Keratinocyte (primary cell): ENCODE results near the gene RCVRN. TPM values are rescaled to one million over a fixed set of nuclear protein-coding genes. Genes with fewer than 3 reads are reported as not detected.

Source experiments
- DNase-seq: peaks from one replicate; pipeline ENCODE4 v3.0.0-alpha.2; 2011; ENCODE audit warnings: low read depth, missing footprints, low spot score
- FAIRE-seq: peaks from 2 replicates; lab custom pipeline; 2011; peaks lifted over from hg19 to GRCh38; lab: Jason Lieb, UNC
- H2AFZ ChIP-seq: 2 replicates; pipeline ENCODE4 v1.6.0; 2012; ENCODE audit warnings: low read length, control low read depth, inconsistent platforms; ENCODE audit not compliant: control insufficient read depth
- H3K27ac ChIP-seq: 2 replicates; pipeline ENCODE4 v1.5.1; 2011; ENCODE audit warnings: low read length; ENCODE audit not compliant: control insufficient read depth, insufficient read depth
- H3K27me3 ChIP-seq: 3 replicates; pipeline ENCODE4 v1.6.0; 2011; ENCODE audit warnings: low read length; ENCODE audit not compliant: control insufficient read depth, insufficient read depth; ENCODE audit errors: extremely low read depth
- H3K36me3 ChIP-seq, 2 experiments: 2 replicates in 1 of 2; 3 replicates in 1 of 2; pipeline ENCODE4 v1.5.1; 2011; ENCODE audit warnings: low read length in 2 of 2, mild to moderate bottlenecking in 1 of 2; ENCODE audit not compliant: control insufficient read depth in 2 of 2, insufficient read depth in 2 of 2; ENCODE audit errors: extremely low read depth in 1 of 2
- H3K4me1 ChIP-seq: 3 replicates; pipeline ENCODE4 v1.5.1; 2011; ENCODE audit warnings: low read length; ENCODE audit not compliant: control insufficient read depth, insufficient read depth; ENCODE audit errors: extremely low read depth
- H3K4me2 ChIP-seq: 3 replicates; pipeline ENCODE4 v1.6.0; 2011; ENCODE audit warnings: low read depth, low read length; ENCODE audit not compliant: control insufficient read depth, insufficient read depth; ENCODE audit errors: extremely low read depth
- H3K4me3 ChIP-seq, 3 experiments: fragments of 200-600 bp in 1 of 3; sonication (generic) in 1 of 3; 2 replicates in 2 of 3; 3 replicates in 1 of 3; pipeline ENCODE4 v1.5.1; 2011 to 2016; ENCODE audit warnings: low read length in 3 of 3, mild to moderate bottlenecking in 3 of 3, control low read depth in 2 of 3, inconsistent platforms in 1 of 3, low read depth in 1 of 3, mixed read lengths in 1 of 3, mixed run types in 1 of 3, moderate library complexity in 1 of 3; ENCODE audit not compliant: control insufficient read depth in 2 of 3, insufficient read depth in 2 of 3; ENCODE audit errors: extremely low read depth in 1 of 3
- H3K79me2 ChIP-seq: 2 replicates; pipeline ENCODE4 v1.6.0; 2012; ENCODE audit warnings: low read length; ENCODE audit not compliant: control insufficient read depth, insufficient read depth
- H3K9ac ChIP-seq: 3 replicates; pipeline ENCODE4 v1.6.0; 2011; ENCODE audit warnings: low read length; ENCODE audit not compliant: control insufficient read depth, insufficient read depth; ENCODE audit errors: extremely low read depth
- H3K9me1 ChIP-seq: 3 replicates; pipeline ENCODE4 v1.6.0; 2011; ENCODE audit warnings: low read length; ENCODE audit not compliant: control insufficient read depth, insufficient read depth; ENCODE audit errors: extremely low read depth
- H3K9me3 ChIP-seq: 2 replicates; pipeline ENCODE4 v1.5.1; 2012; ENCODE audit warnings: low read depth, low read length; ENCODE audit not compliant: control insufficient read depth
- H4K20me1 ChIP-seq: 3 replicates; pipeline ENCODE4 v1.6.0; 2011; ENCODE audit warnings: low read length; ENCODE audit not compliant: control insufficient read depth, insufficient read depth; ENCODE audit errors: extremely low read depth
- EZH2 ChIP-seq: IDR thresholded peaks from one replicate; pipeline ENCODE4 v1.6.1; 2012; ENCODE audit warnings: inconsistent platforms, mild to moderate bottlenecking, low read length, moderate library complexity
- dilution Hi-C: fragments of 300-500 bp; cut with MboI; formaldehyde crosslinking; loops from one replicate; pipeline ENCODE4 v1.7.0; 2020; ENCODE audit warnings: low sequenced_read_pairs; ENCODE audit not compliant: extremely low pct_ligation_motif_present
- polyA plus RNA-seq, 5 experiments: library from polyadenylated mRNA; depleted of rRNA in 3 of 5; stranded (reverse) in 3 of 5; stranded (forward) in 1 of 5; unstranded in 1 of 5; fragments of >200 nt; gene quantifications; 1 replicate in 1 of 5; 2 replicates in 3 of 5; 3 replicates in 1 of 5; pipeline versions ENCODE4 v1.2.1 to v1.2.3, GENCODE V29; 2011 to 2012; ENCODE audit warnings: missing spikeins in 2 of 5, low read depth in 1 of 5, low replicate concordance in 1 of 5
- TF ChIP-seq, protein P1 (sequence below), 3 experiments: IDR thresholded peaks in 1 of 3; conservative IDR thresholded peaks in 1 of 3; optimal IDR thresholded peaks in 1 of 3; 2 replicates in 2 of 3; 3 replicates in 1 of 3; pipeline versions ENCODE3 to v1.5.1; 2011; ENCODE audit warnings: low read length in 3 of 3, mild to moderate bottlenecking in 3 of 3, moderate library complexity in 2 of 3, control low read depth in 1 of 3, inconsistent platforms in 1 of 3; ENCODE audit not compliant: insufficient read depth in 2 of 3; ENCODE audit errors: extremely low read depth in 1 of 3

RCVRN gene
- polyA plus RNA-seq, 1 donor (not counting 4 experiments of a cell fraction or from before 2014, with no cell fraction given), result not detected

DNA sequence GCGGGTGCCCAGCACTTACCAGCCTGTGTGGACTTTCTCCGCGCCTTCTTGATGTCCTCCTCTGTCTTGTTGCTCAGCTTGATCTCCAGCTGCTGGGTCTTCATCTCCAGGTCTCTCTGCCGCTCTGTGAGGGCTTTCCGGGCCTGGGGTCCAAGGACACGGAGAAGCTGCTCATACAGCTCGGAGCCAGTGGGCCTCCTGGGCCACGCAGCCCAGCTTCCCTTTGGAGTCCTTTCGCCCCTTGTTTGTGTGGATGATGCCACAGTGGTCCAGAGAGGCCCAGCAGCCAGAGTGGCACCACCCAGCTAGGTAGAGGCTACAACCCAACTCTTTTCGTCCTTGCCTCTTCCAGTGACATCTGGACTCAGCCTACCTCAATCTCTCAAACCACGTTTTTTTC lies 20.4 kb upstream of the RCVRN start:
- FAIRE-seq (no peak), DNase-seq (no peak)
- dilution Hi-C loops, result no loop called here
- Histone ChIP-seq H3K79me2 (no peaks in the 10 kb centered on the region), H3K4me2 (no peak overlapping the region), H3K9ac (no peak overlapping the region), H2AFZ (no peak overlapping the region), H3K27ac (no peak overlapping the region), H4K20me1 (no peaks in the 10 kb centered on the region), H3K9me3 (no peaks in the 10 kb centered on the region), H3K4me3 (no peak overlapping the region), H3K9me1 (no peaks in the 10 kb centered on the region), H3K4me1 (no peaks in the 10 kb centered on the region), H3K27me3 (no peaks in the 10 kb centered on the region), H3K36me3 (no peaks in the 10 kb centered on the region)
- TF ChIP-seq EZH2, result no peak
- TF ChIP-seq, protein P1, sequence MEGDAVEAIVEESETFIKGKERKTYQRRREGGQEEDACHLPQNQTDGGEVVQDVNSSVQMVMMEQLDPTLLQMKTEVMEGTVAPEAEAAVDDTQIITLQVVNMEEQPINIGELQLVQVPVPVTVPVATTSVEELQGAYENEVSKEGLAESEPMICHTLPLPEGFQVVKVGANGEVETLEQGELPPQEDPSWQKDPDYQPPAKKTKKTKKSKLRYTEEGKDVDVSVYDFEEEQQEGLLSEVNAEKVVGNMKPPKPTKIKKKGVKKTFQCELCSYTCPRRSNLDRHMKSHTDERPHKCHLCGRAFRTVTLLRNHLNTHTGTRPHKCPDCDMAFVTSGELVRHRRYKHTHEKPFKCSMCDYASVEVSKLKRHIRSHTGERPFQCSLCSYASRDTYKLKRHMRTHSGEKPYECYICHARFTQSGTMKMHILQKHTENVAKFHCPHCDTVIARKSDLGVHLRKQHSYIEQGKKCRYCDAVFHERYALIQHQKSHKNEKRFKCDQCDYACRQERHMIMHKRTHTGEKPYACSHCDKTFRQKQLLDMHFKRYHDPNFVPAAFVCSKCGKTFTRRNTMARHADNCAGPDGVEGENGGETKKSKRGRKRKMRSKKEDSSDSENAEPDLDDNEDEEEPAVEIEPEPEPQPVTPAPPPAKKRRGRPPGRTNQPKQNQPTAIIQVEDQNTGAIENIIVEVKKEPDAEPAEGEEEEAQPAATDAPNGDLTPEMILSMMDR (optimal IDR thresholded peaks at IDR 0.05 in 1 of 3, IDR thresholded peaks at IDR 0.05 in 1 of 3, conservative IDR thresholded peaks at IDR 0.05 in 1 of 3; ENCODE audit: extremely low read depth in 1 of 3, insufficient read depth in 2 of 3, low read length in 3 of 3), result no peak

DNA sequence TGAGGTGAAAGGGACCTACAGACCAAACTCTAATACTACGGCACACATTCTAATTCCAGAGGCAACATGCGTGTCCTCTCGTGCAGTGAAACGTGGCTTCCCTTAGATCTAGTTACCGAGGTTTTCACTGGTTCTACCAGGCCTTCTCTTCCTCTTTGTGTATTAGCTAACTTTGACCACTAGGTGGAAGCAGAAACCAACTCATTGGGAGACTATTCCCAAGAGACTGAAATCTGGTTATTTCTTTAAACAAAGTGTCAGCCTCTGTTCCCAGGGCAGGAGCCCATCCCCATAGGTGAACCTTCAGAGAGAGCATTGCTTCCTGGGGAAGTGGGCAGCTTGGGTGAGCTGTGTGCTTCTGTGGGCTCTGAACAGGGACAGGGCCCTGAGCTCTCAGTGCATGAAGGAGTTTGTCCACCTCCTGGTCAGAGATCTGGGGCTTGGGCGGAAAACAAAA lies 19.7 kb upstream of the RCVRN start:
- FAIRE-seq (peak; percentile 92), DNase-seq (peak; percentile 7)
- Histone ChIP-seq H3K4me2 (no peak overlapping the region), H3K9me1 (no peaks in the 10 kb centered on the region), H3K4me1 (no peaks in the 10 kb centered on the region), H3K27ac (no peak overlapping the region), H3K9ac (no peak overlapping the region), H3K36me3 (no peaks in the 10 kb centered on the region), H3K9me3 (no peaks in the 10 kb centered on the region), H2AFZ (peak overlapping the region; percentile 65), H4K20me1 (no peaks in the 10 kb centered on the region), H3K27me3 (no peaks in the 10 kb centered on the region), H3K4me3 (no peak overlapping the region), H3K79me2 (no peaks in the 10 kb centered on the region)
- dilution Hi-C loops, result no loop called here
- TF ChIP-seq EZH2, result no peak
- TF ChIP-seq, protein P1 (optimal IDR thresholded peaks at IDR 0.05 in 1 of 3, IDR thresholded peaks at IDR 0.05 in 1 of 3, conservative IDR thresholded peaks at IDR 0.05 in 1 of 3; ENCODE audit: extremely low read depth in 1 of 3, insufficient read depth in 2 of 3, low read length in 3 of 3), result peak; percentile 43 to 85 (median 70)
